HG03196 (cell line): Measurements from ENCODE around the gene STX12.
"Not testable (repeated sequence)": the region's sequence is repeated elsewhere in the genome, so short reads cannot be mapped to it uniquely, and the experiment has no call there.

Experiments
- ATAC-seq: cut with Tn5 transposase; IDR thresholded peaks from one replicate; pipeline ENCODE4 v1.9.1; 2021; ENCODE audit not compliant: unreplicated experiment

The STX12 gene

DNA sequence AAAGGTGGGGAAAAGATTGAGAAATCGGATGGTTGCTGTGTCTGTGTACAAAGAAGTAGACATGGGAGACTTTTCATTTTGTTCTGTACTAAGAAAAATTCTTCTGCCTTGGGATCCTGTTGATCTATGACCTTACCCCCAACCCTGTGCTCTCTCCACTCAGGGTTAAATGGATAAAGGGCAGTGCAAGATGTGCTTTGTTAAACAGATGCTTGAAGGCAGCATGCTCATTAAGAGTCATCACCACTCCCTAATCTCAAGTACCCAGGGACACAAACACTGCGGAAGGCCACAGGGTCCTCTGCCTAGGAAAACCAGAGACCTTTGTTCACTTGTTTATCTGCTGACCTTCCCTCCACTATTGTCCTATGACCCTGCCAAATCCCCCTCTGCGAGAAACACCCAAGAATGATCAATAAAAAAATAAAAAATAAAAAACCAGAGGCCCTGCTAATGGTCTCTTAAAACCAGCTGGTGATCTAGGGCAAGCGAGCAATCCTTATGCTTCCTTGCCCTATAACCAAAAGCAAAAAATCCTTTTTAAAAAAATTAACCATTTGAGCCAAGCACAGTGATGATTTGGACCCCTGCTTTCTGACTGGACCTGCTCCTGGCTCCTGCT lies 56.4 kb downstream of the STX12 start:
- ATAC-seq, result not testable (repeated sequence)

DNA sequence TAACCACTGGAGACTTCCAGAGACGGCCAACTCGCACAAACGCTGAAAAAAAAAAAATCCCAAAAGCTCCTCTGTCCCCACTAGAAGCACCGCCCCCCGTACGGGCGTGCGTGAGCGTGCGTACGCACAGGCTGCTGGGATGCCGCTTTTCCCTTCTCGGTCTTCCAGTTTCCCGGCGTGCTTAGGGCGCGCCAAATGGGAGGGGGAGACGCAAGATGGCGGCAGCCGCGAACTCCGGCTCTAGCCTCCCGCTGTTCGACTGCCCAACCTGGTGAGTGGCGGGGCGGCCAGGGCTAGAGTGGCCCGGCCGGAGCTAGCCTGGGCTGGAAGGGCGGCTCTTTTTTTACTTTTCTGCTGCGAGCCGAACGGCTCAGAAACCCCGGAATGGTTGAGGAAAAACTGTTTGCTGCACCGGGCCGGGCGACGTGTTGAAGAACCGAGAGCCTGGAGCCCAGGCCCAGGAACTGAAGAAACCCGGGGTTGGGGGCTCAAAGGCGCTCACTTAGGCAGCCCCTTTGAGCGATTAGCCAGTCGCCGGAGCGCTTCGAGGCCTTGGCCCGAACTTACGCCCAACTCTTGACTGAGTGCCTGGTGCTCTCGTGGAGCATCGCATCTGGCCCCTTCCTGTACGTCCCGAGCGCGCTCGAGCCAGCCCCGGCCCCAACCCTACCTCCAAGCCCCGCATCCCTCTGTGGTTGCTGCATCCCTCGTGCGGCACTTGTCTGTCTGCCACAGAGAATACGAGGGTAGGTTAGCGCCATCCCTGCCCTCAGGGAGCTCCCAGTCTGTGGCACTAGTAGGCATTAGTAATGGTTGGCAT lies 57.8 kb downstream of the STX12 start, which contains the start of gene PPP1R8:
PPP1R8 (plus strand) TSS at position 162 of the 820 bp plus-strand sequence; CDS start at position 216, 54 bp downstream.
- peak; percentile 93 for ATAC-seq

DNA sequence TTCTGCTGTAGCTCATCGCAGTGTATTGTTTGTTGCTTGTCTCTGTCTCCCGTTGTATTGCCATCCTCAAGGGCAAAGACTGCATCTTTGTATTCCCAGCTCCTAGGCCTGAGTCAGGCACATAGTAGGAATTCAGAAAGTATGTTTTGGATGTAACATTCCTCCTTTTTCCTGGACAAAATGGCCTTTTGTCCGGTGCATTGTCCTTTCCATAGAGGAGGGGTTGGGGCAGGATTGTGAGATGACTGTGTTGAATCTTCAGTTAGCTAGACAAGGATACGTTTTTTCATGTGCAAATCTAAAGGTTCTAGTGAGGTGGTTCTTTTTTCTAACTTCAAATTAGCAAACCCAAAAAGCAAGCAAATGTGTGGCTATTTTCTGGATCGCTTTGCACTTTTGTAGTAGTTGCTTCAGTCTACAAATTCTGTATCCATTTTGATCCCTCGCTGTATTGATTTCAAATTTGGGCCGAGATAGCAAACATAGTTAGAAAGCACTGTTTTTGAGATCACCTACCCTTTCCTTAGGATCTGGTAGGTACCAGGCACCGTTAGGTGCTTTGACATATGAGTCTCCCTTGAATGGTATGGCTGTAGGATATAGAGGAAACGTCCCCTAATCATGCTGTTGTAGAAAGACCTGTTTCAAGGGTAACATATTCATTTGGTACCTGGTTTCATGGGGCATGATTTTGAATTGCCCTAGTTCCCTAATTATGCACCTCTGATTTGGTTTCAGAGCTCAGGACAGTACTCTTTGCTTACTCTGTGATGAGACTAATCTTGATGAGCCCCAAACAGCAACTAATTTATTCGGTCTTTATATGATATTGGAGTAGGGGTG lies 58.8 kb downstream of the STX12 start:
- ATAC-seq, result no peak

DNA sequence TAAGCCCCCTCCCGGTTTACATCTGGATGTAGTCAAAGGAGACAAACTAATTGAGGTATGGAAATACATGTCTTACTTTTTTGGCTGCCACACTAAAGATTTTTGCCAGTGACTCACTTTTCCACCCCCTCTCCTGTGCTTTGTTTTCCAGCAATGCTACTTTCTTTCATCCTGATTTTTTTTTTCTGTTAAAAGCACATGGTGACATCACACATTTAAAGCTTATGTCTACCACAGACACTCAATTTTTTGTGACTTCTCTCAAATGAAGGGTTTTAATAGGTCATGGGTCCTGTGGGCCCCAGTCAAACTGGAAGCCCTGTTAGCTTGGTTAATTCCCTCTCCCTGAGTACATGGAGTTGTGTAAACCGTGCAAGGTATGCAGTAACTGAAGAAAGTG lies 59.7 kb downstream of the STX12 start:
- ATAC-seq, result no peak

DNA sequence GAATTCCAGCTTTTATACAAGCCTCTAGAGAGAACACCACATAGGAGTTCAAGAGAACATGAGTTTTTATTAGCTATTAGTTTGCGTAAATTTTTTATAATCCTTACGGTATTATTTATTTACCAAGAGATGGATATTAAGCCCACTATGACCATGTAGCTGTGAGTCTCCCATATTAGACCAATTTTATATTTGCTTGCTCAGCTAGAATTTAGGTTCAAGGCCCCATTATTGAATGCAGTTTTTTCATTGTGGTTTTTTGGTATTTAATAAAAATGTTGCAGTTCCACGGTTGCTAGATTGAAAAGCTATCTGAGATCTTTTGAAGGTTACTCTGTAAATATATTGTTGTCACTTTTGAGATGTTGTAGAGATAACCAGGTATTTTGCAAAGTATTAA lies 60.5 kb downstream of the STX12 start:
- no peak for ATAC-seq

DNA sequence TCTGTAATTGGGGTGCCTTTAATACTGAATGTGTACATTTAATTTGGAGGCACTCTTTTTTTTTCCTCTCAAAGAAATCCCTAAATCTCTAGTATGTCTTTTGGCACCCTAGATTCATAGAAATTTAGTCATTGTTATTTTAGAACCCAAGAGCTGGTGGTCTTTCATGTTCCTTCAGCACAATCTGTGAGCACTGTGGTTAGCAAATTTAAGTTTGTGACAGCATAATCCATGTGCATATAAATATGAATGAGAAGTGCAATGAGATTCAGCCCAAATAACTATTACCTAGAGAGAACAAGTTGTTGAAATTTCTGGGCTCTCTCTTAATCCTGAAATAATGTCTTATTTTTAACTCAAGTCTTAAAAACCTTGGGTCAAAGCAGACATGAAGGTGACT lies 62.0 kb downstream of the STX12 start:
- ATAC-seq, result no peak

DNA sequence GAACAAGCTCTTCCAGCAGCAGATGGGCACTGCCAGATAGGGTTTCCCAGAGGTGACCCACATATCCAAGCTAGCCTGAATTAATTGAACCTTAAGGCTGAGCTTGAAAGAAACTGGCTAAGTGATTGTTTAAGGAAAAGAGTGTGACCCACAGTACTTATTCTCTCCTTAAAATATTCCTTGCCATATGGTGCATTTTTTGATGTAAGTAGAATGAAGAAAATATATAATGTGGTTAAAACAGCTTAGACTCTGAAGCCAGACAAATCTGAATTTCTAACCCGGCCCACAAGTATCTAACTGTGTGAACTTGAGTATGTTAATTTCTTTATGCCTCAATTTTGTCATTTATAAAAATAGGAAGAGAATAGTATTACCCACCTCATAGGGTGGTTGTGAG lies 62.5 kb downstream of the STX12 start:
- ATAC-seq, result no peak

DNA sequence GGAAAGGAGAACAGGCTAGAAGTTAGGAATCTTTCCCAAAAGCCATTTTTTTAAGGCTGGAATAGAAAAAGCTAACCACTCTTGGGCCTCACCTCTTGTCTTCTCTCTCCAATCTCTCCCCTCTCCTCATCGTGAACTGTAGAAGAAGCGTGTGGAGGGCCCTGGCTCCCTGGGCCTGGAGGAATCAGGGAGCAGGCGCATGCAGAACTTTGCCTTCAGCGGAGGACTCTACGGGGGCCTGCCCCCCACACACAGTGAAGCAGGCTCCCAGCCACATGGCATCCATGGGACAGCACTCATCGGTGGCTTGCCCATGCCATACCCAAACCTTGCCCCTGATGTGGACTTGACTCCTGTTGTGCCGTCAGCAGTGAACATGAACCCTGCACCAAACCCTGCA lies 76.9 kb downstream of the STX12 start:
- no peak for ATAC-seq

DNA sequence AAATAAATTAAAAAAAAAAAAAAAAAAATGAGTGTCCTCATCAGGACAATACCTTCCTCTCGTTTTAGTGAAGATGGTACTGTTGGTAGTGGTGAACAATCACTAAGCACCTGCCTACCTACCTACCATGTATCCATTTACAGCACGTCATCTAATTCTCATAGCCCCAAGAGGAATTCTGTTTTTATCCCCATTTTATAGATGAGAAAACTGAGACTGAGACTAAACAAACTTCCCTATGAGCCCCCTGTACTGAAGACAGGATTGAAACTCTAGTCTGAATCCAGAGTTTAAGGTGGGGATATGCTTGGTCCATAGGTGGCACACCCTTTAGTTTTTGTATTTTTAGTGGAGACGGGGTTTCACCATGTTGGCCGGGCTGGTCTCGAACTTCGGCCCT lies 82.1 kb downstream of the STX12 start:
- ATAC-seq, result no peak

DNA sequence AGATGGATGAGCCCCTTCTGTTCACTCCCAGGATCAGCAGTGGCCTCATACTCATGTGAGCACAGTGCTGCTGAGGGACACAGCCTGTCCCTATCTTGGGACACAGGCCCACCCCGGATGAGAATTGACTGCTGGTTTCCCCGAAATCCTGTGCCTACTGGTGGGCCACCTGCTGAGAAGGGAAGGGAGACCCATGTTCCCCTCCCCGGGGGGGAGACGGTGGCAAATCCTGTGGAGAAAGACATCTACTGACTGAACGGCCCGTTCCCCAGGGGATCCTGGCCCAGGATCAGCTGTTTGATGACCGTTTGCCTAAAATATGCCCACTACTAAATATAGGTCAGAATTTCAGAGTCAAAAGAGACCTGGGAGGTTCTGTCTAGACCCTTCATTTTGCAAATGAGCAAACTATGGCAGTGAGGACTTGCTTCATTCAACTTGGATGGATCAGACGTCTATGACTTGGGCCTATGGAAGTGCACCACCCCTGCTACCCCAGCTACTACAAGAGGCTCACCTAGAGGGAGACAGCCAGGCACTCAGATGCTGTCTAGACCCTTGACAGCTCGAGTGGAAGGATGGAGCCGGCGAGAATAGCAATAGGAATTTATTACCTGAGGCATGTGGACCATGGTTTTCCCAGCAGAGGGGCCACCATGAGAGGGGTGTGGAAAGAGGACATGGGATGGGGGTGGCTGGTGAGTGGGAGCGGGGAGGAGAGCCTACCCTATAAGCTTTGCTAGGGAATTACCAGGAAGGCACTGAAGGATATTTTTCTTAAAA lies 83.7 kb downstream of the STX12 start:
- ATAC-seq, result no peak

DNA sequence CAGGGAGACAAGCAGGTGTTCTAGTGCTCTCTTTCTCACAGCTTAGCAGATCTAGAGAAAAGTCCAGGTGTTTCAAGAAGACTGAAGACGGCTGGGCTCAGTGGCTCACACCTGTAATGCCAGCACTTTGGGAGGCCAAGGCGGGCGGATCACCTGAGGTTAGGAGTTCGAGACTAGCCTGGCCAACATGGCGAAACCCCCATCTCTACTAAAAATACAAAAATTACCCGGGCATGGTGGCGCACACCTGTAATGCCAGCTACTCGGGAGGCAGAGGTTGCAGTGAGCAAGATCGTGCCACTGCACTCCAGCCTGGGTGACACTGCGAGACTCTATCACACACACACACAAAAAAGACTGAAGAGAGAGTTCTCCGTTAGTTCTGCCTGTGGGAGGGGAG lies 84.5 kb downstream of the STX12 start:
- not testable (repeated sequence) for ATAC-seq

DNA sequence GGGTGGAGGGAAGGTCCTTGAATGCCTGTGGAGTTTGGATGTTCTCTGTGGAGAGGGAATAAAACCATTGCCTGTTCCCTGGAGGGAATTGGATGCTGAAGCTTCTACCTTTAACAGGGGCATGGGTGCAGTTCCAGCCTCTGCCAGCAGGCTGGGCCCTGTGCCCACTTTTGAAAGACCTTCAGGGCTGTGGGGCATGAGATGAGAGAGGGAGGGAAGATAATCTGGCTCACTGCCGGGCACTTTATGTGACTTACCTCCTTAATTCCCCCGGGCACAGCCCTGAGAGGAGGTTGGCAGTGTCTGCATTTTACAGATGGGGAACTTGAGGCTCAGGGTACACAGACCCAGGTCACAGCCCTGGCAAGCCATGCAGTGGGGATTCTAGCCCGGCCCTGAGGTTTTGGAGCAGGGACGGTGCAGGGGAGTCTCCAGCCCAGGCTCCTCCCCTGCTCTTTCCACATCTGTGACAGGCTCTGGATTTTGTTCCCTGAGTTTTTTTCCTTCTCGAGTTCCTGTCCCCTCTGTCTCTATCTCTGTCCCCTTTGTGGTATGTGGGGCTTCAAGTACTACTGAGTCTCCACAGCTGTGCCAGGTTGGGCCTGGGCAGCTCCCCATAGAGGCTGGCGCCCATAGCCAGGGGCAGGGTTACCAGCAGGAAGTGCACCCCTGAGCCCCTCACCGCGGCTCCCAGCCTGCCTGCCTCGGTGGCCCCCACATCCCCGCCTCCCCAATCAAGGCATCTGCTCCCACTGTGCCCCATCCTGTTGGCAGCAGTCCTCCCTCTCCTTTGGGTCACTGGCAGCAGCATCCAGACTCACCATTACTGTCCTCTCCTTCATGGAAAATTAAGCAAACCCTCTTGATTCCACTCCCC lies 85.3 kb downstream of the STX12 start:
- ATAC-seq, result peak; percentile 69

DNA sequence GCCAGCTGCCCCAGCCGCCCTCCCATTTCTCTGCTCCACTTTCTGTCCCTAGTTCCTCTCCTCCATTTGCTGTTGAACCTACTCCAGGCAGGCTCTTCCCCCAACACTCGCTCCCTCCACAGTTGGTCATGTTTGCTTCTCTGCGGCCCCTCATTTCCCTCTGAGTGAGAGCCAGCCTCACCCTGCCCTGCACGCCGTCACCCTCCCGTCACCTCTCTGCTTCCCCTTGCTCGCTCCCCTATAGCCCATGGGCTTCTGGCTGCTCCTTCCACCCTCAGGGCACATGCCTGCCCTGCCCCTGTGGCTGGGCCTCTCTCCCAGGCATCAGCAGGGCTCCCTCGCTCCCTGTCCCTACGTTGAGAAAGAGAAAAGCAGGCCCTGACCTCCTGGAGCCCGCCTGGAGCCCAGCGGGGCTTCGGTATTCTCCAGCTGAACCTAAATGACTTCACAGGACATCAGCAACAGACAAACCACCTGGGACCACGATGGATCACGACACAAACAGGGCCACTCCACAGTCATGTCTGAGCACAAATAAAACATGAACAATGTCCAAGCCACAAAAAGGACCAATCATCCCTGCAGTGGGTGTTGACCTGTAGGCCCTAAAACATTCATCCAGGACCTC lies 86.0 kb downstream of the STX12 start:
- ATAC-seq, result no peak

DNA sequence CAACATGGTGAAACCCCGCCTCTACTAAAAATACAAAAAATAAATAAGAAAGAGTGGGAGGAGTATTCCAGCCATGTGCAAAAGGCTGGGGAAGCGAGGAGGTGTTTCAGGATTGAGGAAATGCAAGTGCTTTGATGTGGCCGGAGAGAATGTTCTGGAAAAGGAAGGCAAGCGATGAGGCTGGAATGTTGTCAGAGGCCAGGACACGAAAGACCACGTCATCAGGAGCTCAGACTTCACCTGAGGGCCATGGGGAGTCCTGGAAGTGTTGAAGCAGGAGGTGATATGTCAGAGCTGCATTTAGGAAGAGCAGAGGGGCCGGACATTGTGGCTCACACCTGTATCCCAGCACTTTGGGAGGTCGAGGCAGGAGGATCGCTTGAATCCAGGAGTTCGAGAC lies 88.4 kb downstream of the STX12 start:
- no peak for ATAC-seq

DNA sequence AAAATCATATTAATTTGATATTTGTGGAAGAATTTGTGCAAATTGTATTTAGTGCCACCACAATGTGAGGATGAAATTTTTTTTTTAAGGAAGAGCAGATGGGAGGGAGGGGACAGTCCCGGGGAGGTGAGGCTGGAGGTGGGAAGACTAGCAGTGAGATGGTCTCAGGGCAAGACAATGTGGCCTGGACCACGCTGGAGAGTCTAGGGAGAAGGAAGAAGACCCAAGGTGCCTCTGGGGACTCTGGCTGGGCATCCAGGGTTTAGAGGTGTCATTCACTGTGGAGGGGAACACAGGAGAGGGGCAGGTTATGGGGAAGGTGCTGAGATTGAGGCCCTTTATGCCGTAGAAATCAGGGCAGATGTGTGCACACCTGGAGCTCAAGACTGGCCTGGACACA lies 89.0 kb downstream of the STX12 start:
- no peak for ATAC-seq

DNA sequence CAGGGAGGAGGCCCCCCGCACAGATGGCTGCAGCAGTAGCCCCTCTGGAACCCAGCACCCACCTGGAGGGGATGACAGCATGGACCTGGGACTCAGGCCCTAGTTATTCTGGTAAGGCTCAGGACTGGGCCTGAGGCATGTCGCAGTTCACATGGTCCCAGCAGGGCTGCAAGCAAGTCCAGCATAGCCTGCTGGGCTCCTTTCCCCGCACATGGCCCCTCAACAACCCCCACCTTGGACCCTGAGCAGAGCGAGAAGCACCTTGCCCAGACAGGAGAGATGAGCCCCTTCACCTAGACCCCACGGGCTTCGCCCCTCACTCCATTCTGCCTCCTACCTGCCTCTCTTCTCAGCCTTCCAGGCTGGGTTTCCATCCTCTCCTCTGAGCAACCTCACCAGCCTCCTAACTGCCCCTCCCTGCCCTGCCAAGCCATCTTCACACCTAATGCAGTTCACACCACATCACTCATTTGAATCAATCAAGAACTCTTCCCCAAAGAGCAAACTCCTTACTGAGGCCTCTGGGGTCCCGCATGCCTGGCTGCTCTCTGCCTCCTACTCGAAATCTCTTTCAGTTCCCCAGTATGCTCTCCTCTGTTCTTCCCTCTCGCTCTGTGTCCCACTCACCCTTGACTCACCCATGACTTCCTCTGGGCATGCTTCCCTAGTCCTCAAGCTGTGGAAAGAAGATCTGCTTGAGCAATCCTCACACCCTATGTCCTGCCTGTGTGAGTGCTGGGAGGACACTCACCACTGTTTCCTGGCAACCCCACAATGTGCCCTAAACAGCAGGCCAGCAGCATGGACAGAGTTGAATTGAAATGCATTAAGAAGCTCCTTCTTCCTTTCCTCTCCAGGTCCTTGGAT lies 89.9 kb downstream of the STX12 start:
- no peak for ATAC-seq

DNA sequence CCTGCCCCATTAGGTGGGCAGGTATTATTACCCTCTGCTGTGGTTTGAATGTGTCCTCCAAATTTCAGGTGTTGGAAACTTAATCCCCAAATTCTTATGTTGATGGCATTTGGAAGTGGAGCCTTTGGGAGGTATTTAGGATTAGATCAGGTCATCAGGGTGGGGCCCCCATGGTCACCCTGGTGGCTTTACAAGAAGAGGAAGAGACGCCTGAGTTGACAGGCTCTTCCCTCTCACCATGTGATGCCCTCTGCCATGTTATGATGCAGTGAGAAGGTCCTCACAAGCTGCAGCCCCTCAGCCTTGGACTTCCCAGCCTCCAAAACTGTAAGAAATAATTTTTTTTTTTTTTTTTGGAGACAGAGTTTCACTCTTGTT lies 90.5 kb downstream of the STX12 start:
- no peak for ATAC-seq

DNA sequence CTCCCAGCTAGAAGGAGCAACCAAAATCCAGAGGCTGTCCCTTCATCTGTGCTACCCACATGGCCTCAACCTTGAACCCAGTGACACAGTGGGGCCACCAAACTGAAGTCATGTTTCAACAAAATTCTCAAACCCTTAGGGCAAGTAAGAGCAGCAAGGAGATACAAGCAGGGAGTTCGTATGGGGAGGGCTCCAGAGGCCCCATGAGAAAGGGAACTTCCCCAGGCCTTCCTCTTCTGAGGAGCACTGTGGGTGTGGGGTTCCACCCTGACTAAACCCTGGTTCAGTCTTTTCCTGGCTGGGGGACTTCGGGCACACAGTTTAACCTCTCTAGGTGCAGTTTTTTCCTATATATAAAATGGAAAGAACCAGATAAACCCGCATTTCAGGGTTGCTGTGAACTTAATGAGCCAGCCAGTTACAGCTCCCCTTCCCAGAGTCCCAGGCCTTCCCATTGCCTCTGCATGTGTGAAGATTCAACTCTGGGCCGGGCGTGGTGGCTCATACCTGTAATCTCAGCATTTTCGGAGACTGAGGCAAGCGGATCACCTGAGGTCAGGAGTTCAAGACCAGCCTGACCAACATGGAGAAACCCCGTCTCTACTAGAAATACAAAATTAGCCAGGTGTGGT lies 91.4 kb downstream of the STX12 start:
- ATAC-seq, result no peak
